ENCODE results near the gene CCDC82.

CCDC82 gene

GRCh38 chr11:96388891-96389719, 607 bp downstream of the CCDC82 start:
- no peaks in the 10 kb centered on the region for H3K9me3 ChIP-seq (ENCODE audit: control insufficient read depth, low read length)
- H3K36me3 ChIP-seq (ENCODE audit: control insufficient read depth, insufficient read depth, low read length): no peaks in the 10 kb centered on the region
- H3K79me2 ChIP-seq: no peaks in the 10 kb centered on the region
- TF ChIP-seq, protein P1, sequence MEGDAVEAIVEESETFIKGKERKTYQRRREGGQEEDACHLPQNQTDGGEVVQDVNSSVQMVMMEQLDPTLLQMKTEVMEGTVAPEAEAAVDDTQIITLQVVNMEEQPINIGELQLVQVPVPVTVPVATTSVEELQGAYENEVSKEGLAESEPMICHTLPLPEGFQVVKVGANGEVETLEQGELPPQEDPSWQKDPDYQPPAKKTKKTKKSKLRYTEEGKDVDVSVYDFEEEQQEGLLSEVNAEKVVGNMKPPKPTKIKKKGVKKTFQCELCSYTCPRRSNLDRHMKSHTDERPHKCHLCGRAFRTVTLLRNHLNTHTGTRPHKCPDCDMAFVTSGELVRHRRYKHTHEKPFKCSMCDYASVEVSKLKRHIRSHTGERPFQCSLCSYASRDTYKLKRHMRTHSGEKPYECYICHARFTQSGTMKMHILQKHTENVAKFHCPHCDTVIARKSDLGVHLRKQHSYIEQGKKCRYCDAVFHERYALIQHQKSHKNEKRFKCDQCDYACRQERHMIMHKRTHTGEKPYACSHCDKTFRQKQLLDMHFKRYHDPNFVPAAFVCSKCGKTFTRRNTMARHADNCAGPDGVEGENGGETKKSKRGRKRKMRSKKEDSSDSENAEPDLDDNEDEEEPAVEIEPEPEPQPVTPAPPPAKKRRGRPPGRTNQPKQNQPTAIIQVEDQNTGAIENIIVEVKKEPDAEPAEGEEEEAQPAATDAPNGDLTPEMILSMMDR (IDR thresholded peaks at IDR 0.05): no peak
- no peak overlapping the region for H3K9ac ChIP-seq
- peak overlapping the region; percentile 60 for H3K4me3 ChIP-seq (ENCODE audit: low read depth, low read length)
- peaks cover 2% of the 10 kb centered on the region for H3K4me1 ChIP-seq
- peak overlapping the region; percentile 72 for H3K4me2 ChIP-seq (ENCODE audit: low read length)
- H2AFZ ChIP-seq: peak overlapping the region; percentile 88
- no peaks in the 10 kb centered on the region for H3K27me3 ChIP-seq (ENCODE audit: control insufficient read depth, insufficient read depth, low read length)
- H3K27ac ChIP-seq: peak overlapping the region; percentile 64

DNA sequence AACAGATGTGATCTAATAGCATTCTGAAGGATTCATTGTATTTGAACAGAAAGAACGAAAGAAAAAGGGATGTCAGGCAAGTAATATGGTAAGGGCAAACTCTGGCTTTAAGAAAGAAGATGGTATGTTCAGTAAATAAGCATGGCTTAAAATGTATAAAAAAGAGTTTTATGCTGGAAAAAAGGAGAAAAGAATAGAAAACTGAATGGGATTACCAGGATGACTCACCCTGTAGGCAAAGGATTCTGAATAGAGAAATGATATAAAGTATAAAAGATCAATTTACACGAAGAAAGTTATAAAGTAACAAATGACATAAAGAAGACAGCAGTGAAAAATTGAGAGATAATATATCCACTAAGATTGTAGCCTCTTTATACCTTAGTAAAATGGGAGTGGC, 4.5 kb downstream of the CCDC82 start:
- no peak overlapping the region for H2AFZ ChIP-seq
- H3K9ac ChIP-seq: no peak overlapping the region
- H3K36me3 ChIP-seq (ENCODE audit: control insufficient read depth, insufficient read depth, low read length): no peaks in the 10 kb centered on the region
- peaks cover 2% of the 10 kb centered on the region for H3K4me1 ChIP-seq
- H3K4me2 ChIP-seq (ENCODE audit: low read length): no peak overlapping the region
- H3K9me3 ChIP-seq (ENCODE audit: control insufficient read depth, low read length): no peaks in the 10 kb centered on the region
- no peak overlapping the region for H3K4me3 ChIP-seq (ENCODE audit: low read depth, low read length)
- no peaks in the 10 kb centered on the region for H3K79me2 ChIP-seq
- TF ChIP-seq, protein P1 (IDR thresholded peaks at IDR 0.05): no peak
- no peaks in the 10 kb centered on the region for H3K27me3 ChIP-seq (ENCODE audit: control insufficient read depth, insufficient read depth, low read length)
- no peak overlapping the region for H3K27ac ChIP-seq

GRCh38 chr11:96384156-96384555, 5.6 kb downstream of the CCDC82 start:
- no peak overlapping the region for H3K27ac ChIP-seq
- H3K36me3 ChIP-seq (ENCODE audit: control insufficient read depth, insufficient read depth, low read length): no peaks in the 10 kb centered on the region
- no peak overlapping the region for H3K4me3 ChIP-seq (ENCODE audit: low read depth, low read length)
- no peak overlapping the region for H3K9ac ChIP-seq
- H2AFZ ChIP-seq: no peak overlapping the region
- no peaks in the 10 kb centered on the region for H3K27me3 ChIP-seq (ENCODE audit: control insufficient read depth, insufficient read depth, low read length)
- H3K79me2 ChIP-seq: no peaks in the 10 kb centered on the region
- TF ChIP-seq, protein P1 (IDR thresholded peaks at IDR 0.05): no peak
- H3K9me3 ChIP-seq (ENCODE audit: control insufficient read depth, low read length): no peaks in the 10 kb centered on the region
- H3K4me2 ChIP-seq (ENCODE audit: low read length): no peak overlapping the region
- peaks cover 2% of the 10 kb centered on the region for H3K4me1 ChIP-seq

DNA sequence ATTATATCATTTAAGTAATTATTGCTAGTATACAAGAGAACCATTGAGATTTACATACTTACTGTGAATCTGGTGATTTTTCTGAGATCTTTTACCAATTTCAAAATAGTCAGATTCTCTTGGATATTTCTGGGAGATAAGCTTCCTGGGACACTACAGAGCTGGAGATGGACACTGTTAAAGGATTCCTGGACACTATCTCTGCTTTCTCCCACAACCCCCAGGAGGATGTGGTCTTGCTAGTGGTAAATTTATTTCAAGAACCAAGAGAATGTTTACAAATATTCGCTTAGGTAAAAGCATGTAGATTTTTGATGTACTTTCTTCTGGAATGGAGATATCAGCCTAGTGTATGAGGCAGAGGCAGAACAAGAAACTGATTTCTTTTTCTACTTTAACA, 12.9 kb downstream of the CCDC82 start:
- Histone ChIP-seq H3K27ac (no peak overlapping the region), H3K36me3 (ENCODE audit: control insufficient read depth, insufficient read depth, low read length) (no peaks in the 10 kb centered on the region), H3K4me3 (ENCODE audit: low read depth, low read length) (no peak overlapping the region), H3K4me2 (ENCODE audit: low read length) (no peak overlapping the region), H3K79me2 (no peaks in the 10 kb centered on the region), H2AFZ (no peak overlapping the region), H3K4me1 (no peaks in the 10 kb centered on the region), H3K9ac (no peak overlapping the region), H3K27me3 (ENCODE audit: control insufficient read depth, insufficient read depth, low read length) (no peaks in the 10 kb centered on the region), H3K9me3 (ENCODE audit: control insufficient read depth, low read length) (no peaks in the 10 kb centered on the region)
- TF ChIP-seq, protein P1 (IDR thresholded peaks at IDR 0.05): no peak

DNA sequence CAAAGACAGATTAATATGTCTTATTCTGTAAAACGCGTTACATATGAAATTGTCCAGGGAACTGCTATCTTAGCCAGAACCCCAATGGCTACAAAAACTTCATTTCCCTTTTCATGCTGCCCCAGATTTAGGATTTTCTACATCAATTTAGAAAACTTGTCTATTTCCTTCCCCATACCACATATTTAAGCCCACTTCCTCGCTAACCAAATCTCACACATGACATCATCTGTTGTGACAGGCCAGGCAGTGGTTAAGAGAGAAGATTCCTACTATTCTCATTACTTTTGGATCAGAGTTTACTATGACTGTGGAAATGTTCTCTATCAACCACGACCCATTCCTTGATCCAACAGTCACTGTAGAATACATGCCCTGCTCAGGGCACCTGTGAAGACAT, 15.9 kb downstream of the CCDC82 start:
- Histone ChIP-seq H3K79me2 (no peaks in the 10 kb centered on the region), H3K4me3 (ENCODE audit: low read depth, low read length) (no peak overlapping the region), H3K9ac (no peak overlapping the region), H2AFZ (no peak overlapping the region), H3K4me1 (no peaks in the 10 kb centered on the region), H3K4me2 (ENCODE audit: low read length) (no peak overlapping the region), H3K36me3 (ENCODE audit: control insufficient read depth, insufficient read depth, low read length) (no peaks in the 10 kb centered on the region), H3K9me3 (ENCODE audit: control insufficient read depth, low read length) (no peaks in the 10 kb centered on the region), H3K27me3 (ENCODE audit: control insufficient read depth, insufficient read depth, low read length) (no peaks in the 10 kb centered on the region), H3K27ac (no peak overlapping the region)
- TF ChIP-seq, protein P1 (IDR thresholded peaks at IDR 0.05): no peak

All from parathyroid adenoma (tissue), 2 donors.